ENCODE measurements around the gene POU2F2. TPM values are rescaled to one million over a fixed set of nuclear protein-coding genes. Genes with fewer than 3 reads are reported as not detected.

Gene POU2F2
- total and polyA plus RNA-seq, 2 experiments from 2014 or later: 2.3 to 4.6 TPM

DNA sequence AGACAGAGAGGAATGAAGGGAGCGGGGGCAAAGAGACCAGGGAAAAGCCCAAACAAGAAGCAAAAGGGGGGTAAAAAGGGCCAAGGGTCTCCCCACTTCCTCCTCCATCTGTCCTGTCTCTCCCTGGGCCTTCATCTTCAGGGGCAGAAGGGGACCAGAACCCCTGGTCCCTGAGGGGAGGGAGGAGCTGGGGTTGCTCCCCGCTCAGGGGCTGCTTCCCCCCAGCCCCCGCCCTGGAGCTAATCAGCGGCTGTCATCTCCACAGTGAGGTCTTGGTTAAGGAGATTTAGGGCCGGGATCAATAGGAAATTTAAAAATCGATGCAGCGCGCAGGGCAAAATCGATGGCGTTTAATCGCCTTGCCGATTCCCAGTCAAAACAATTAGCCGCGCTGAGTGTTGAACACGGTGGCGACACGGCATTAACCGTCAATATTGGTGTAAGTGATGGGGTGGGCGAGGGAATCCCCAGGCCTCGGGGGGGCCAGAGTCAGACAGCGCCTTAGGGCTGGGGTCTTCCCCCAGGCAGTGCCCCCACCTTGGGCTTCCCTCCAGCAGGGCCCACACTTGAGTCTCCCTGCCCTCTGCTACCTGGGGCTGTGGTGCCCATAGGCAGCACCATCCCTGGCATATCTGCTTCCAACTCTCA, 29.5 kb upstream of the POU2F2 start (continued):
- TF ChIP-seq ZNF462 (CRISPR knock-in tag; IDR thresholded peaks at IDR 0.05) (no peak), CREB1 (CRISPR knock-in tag; IDR thresholded peaks at IDR 0.05; ENCODE audit: low read depth) (no peak), EZH2phosphoT487 (IDR thresholded peaks at IDR 0.05; ENCODE audit: unreplicated experiment) (no peak)

DNA sequence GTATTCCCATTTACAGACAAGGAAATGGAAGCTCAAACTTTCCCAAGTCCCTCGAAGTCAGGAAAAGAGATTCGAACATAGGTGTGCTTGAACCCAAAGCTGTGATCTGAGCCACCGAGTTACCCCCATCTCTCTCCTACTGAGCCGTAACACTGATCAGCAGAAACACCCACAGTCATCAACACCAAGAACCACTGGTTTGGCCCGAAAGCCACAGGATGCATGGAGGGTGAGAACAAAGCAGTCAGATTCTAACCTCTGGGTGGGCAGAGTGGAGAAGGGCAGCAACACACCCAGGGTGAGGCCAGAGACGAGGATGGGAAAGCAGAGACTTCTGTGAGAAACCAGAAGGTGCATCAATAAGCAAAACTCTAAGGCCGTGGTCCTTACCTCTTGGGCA, 27.7 kb upstream of the POU2F2 start:
- Histone ChIP-seq H3K9me2 (ENCODE audit: insufficient read depth) (no peaks in the 10 kb centered on the region), H3K27ac (ENCODE audit: low read depth) (no peak overlapping the region), H3K4me3 (no peak overlapping the region), H3K36me3 (ENCODE audit: insufficient read depth) (no peaks in the 10 kb centered on the region), H3K4me2 (no peak overlapping the region), H2AFZ (no peak overlapping the region), H3K27me3 (ENCODE audit: insufficient read depth) (0 out of 2 replicates have a peak, but pooled peaks cover 7% of the 10 kb centered on the region), H3K79me2 (replicated peaks; ENCODE audit: insufficient read depth) (no peaks in the 10 kb centered on the region), H3K4me1 (ENCODE audit: insufficient read depth) (peaks cover 8% of the 10 kb centered on the region), H3F3A (replicated peaks; ENCODE audit: low read depth) (0 out of 2 replicates have a peak, but pooled peaks cover 5% of the 10 kb centered on the region), H4K20me1 (replicated peaks; ENCODE audit: insufficient read depth) (no peaks in the 10 kb centered on the region)
- Mint-ChIP-seq H3K27me3 (ENCODE audit: insufficient read depth, low read depth, poor library complexity) (peaks cover 19% of the 10 kb centered on the region), H3K27ac (no peak overlapping the region), H3K4me1 (peaks cover 18% of the 10 kb centered on the region), H3K9me3 (no peaks in the 10 kb centered on the region), H3K36me3 (ENCODE audit: low read depth) (no peaks in the 10 kb centered on the region; the same call in 2 of the 3 replicates), H3K4me3 (no peak overlapping the region)
- DNase-seq (ENCODE audit: low spot score): no peak
- ATAC-seq: no peak
- TF ChIP-seq CREB1 (CRISPR knock-in tag; IDR thresholded peaks at IDR 0.05; ENCODE audit: low read depth) (no peak), STAT1 (IDR thresholded peaks at IDR 0.05; ENCODE audit: unreplicated experiment) (no peak), NANOG (IDR thresholded peaks at IDR 0.05; ENCODE audit: borderline replicate concordance) (no peak), ETS1 (IDR thresholded peaks at IDR 0.05) (no peak), POLR2AphosphoS5 (IDR thresholded peaks at IDR 0.05; ENCODE audit: low read depth) (no peak)

Data from GM23338 (cell line).